Prostate gland (tissue), 2 donors: Measurements from ENCODE around the gene EXOC5. TPM values are rescaled to one million over a fixed set of nuclear protein-coding genes. Genes with fewer than 3 reads are reported as not detected.

Source experiments
- DNase-seq: peaks from one replicate; pipeline ENCODE4 v3.0.0-alpha.2; 2019; ENCODE audit warnings: low spot score
- H3K27ac ChIP-seq, 2 donors: fragments of 200-600 bp; sonication (generic); 2 replicates each; pipeline ENCODE4 v1.5.1; 2017 to 2019
- H3K27me3 ChIP-seq: fragments of 200-600 bp; sonication (generic); replicated peaks from 2 replicates; pipeline ENCODE4 v1.5.1; 2019; ENCODE audit not compliant: insufficient read depth
- H3K36me3 ChIP-seq, 2 donors: fragments of 200-600 bp; sonication (generic); 1 replicate in 1 of 2; 2 replicates in 1 of 2; pipeline versions ENCODE4 v1.5.1 to v1.8.1; 2017 to 2019
- H3K4me1 ChIP-seq: fragments of 200-600 bp; sonication (generic); replicated peaks from 2 replicates; pipeline ENCODE4 v1.5.1; 2019
- H3K4me3 ChIP-seq, 2 donors: fragments of 200-600 bp; sonication (generic); 2 replicates each; pipeline ENCODE4 v1.5.1; 2017 to 2019
- H3K9me3 ChIP-seq: fragments of 200-600 bp; sonication (generic); 2 replicates; pipeline ENCODE4 v1.5.1; 2017
- CTCF ChIP-seq, 4 experiments: fragments of 200-600 bp in 2 of 4; fragments of 450-650 bp in 2 of 4; sonication (generic) in 2 of 4; IDR thresholded peaks; 1 replicate in 3 of 4; 2 replicates in 1 of 4; pipeline ENCODE4 v1.5.1; 2016 to 2019; ENCODE audit warnings: antibody characterized with exemption in 4 of 4, mild to moderate bottlenecking in 2 of 4, moderate library complexity in 2 of 4
- POLR2A ChIP-seq: fragments of 450-650 bp; IDR thresholded peaks from one replicate; pipeline ENCODE4 v1.6.1; 2016; ENCODE audit warnings: antibody characterized with exemption, mild to moderate bottlenecking
- POLR2AphosphoS5 ChIP-seq: sonication (generic); formaldehyde crosslinking; IDR thresholded peaks from one replicate; pipeline ENCODE4 v1.6.1; 2017; ENCODE audit warnings: antibody characterized with exemption
- WGBS: methylation state at CpG from one replicate; pipeline ENCODE4 v1.1.5; 2018; 5-methylcytosine and 5-hydroxymethylcytosine counted together
- intact Hi-C: fragments of 100-400 bp; cut with DNase I; formaldehyde crosslinking; loops from one replicate; pipeline ENCODE4 v1.14.2; 2022
- total RNA-seq, 2 donors: library from RNA; depleted of rRNA; stranded (reverse); fragments of >200 nt; gene quantifications; one replicate each; pipeline ENCODE4 v1.1.0, GENCODE V29; 2016

The EXOC5 gene
- total RNA-seq, 2 donors from 2014 or later, result 27.4 to 48.7 TPM

DNA sequence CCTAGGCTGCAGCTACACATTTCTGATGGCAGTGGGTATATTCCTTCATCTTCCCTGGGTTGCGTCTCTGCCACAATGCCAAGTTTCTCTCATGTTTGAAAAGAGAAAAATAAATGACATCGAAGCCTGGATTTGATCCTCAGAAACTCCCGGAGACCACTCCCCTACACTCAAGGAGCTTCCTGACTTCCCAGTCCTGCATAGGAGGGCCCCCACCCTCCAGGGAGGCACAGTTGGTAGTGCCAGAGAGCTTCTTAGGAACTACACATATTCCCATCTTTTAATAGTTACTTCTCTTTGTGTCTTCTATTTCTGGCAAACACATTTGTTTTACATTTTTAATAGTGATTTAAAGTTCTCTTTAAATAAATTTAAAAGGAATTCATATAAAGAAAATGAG, 30.8 kb upstream of the EXOC5 start:
- H3K4me3 ChIP-seq, result no peak overlapping the region
- intact Hi-C loops, result no loop called here
- no peaks in the 10 kb centered on the region for H3K27me3 ChIP-seq
- no peak for TF ChIP-seq CTCF (IDR thresholded peaks at IDR 0.05)
- TF ChIP-seq POLR2A, result no peak
- no peak for TF ChIP-seq POLR2AphosphoS5
- H3K4me1 ChIP-seq, result no peaks in the 10 kb centered on the region
- no peaks in the 10 kb centered on the region for H3K36me3 ChIP-seq
- no peaks in the 10 kb centered on the region for H3K9me3 ChIP-seq
- no peak for DNase-seq
- no peak overlapping the region for H3K27ac ChIP-seq
- 71% methylated on average over 3 of the region's 3 CpGs for WGBS

- H3K4me1 ChIP-seq, result no peaks in the 10 kb centered on the region
- H3K27ac ChIP-seq, result no peak overlapping the region
- H3K9me3 ChIP-seq, result no peaks in the 10 kb centered on the region
- no peak overlapping the region for H3K4me3 ChIP-seq
- intact Hi-C loops, result no loop called here
- DNase-seq, result no peak
- no peaks in the 10 kb centered on the region for H3K36me3 ChIP-seq
- no peaks in the 10 kb centered on the region for H3K27me3 ChIP-seq
- WGBS, result 62% methylated on average over 4 of the region's 4 CpGs
- TF ChIP-seq POLR2A (no peak), CTCF (IDR thresholded peaks at IDR 0.05) (no peak), POLR2AphosphoS5 (no peak)
Observed at GRCh38 chr14:57297852-57298251, 29.1 kb upstream of the EXOC5 start.

DNA sequence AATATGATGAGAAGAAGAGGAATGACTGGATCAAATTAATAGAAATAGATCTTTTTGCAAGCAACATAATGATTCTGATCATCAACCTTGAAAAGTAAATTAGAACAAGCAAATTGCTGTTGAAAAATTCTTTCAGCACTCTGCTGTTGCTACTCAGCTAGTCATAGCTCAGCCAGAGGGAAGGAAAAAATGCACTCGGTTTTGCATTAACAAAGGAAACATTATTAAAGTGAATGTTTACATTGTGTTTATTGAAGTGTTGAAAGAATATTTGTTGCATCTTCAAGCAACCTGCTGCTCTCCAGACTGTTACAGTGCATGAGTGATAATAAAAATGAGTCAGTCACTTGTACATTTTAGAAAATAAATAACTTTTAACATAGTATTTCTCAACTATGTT, 26.5 kb upstream of the EXOC5 start:
- intact Hi-C loops, result no loop called here
- Histone ChIP-seq H3K9me3 (no peaks in the 10 kb centered on the region), H3K27me3 (no peaks in the 10 kb centered on the region), H3K27ac (no peak overlapping the region), H3K4me3 (no peak overlapping the region), H3K4me1 (no peaks in the 10 kb centered on the region), H3K36me3 (no peaks in the 10 kb centered on the region)
- TF ChIP-seq POLR2AphosphoS5 (no peak), POLR2A (no peak), CTCF (IDR thresholded peaks at IDR 0.05) (no peak)
- 23% methylated on average over 1 of the region's 1 CpG for WGBS
- no peak for DNase-seq

DNA sequence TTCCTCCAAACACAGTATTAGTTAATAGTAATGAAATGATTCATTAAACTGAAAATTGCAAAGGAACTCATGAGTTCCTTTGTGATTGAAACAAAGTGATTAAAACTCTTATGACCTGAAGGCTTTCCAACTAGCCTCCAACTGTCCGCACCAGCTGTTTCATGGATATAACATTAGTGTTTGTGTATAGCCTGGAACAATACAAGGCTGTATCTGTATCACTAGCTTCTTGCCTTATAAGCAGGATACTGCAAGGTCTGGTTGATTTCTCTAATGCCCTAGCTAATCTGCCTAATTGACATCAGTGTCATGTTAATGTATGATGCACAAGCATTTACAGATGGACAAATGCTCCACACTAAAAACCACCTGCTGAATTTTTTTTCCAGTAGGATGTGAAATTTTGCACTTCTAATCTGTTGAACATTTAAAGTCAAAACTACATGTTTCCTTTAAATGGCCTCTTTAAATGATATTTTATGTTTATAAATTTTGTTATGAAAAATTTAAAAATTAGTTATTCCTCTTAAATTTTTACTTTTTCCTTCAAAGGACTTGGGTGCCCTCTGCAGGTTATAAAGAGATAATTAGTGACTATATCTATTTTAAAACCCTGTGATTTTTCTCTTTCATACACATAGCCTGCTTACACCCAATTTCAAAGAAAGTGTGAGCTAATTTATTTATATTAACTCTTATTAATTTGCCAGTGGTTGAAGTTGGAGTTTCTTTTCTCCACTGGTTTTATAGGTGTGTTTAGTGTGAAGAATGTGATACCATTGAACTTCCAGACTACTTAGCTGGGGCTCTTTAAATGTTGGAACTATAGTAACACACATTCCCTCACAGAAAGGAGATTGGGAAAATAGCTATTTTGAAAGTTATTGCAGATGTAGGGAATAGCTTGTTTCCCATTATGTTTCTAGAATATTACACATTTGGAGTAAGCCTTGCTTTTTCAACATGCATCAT, 25.4 kb upstream of the EXOC5 start:
- no peaks in the 10 kb centered on the region for H3K9me3 ChIP-seq
- no peaks in the 10 kb centered on the region for H3K27me3 ChIP-seq
- DNase-seq, result no peak
- intact Hi-C loops, result no loop called here
- H3K36me3 ChIP-seq, result no peaks in the 10 kb centered on the region
- WGBS, result 91% methylated on average over 1 of the region's 1 CpG
- H3K27ac ChIP-seq, result no peak overlapping the region
- no peak overlapping the region for H3K4me3 ChIP-seq
- TF ChIP-seq POLR2A, result no peak
- peak in 1 of 4 experiments; percentile 8 for TF ChIP-seq CTCF (IDR thresholded peaks at IDR 0.05)
- TF ChIP-seq POLR2AphosphoS5, result no peak
- H3K4me1 ChIP-seq, result no peaks in the 10 kb centered on the region
